ENCODE results near the gene GDF11.

The GDF11 gene

GRCh38 chr12:55736076-55736475, 6.8 kb upstream of the GDF11 start:
- TF ChIP-seq CTCF (IDR thresholded peaks at IDR 0.05; ENCODE audit: low read depth, low read length, poor library complexity, severe bottlenecking) = no peak
- TF ChIP-seq EZH2phosphoT487 (IDR thresholded peaks at IDR 0.05; ENCODE audit: borderline replicate concordance, low read length) = no peak
- Histone ChIP-seq H3K27me3 (ENCODE audit: control insufficient read depth, low read length) (no peaks in the 10 kb centered on the region), H3F3A (ENCODE audit: control insufficient read depth, insufficient read depth) (peaks cover 4% of the 10 kb centered on the region), H3K4me2 (ENCODE audit: low read length) (no peak overlapping the region), H3K9me2 (replicated peaks; ENCODE audit: control insufficient read depth, low read length) (no peaks in the 10 kb centered on the region), H4K20me1 (ENCODE audit: control insufficient read depth, insufficient read depth, low read depth, low read length) (no peaks in the 10 kb centered on the region), H3K4me1 (ENCODE audit: control insufficient read depth, low read length) (peaks cover 20% of the 10 kb centered on the region), H3K4me3 (ENCODE audit: low read length) (no peak overlapping the region), H3K9me3 (ENCODE audit: control insufficient read depth, insufficient read depth, low read length) (no peaks in the 10 kb centered on the region), H3K27ac (ENCODE audit: low read depth, low read length) (no peak overlapping the region), H3K36me3 (ENCODE audit: control insufficient read depth, low read length) (no peaks in the 10 kb centered on the region), H3K79me2 (ENCODE audit: control insufficient read depth, low read length) (no peaks in the 10 kb centered on the region)

- H3K27ac ChIP-seq (ENCODE audit: low read depth, low read length) = no peak overlapping the region
- H3K4me3 ChIP-seq (ENCODE audit: low read length) = peak overlapping the region; percentile 90; the same call in 1 of the 2 replicates
- TF ChIP-seq CTCF (IDR thresholded peaks at IDR 0.05; ENCODE audit: low read depth, low read length, poor library complexity, severe bottlenecking) = peak; percentile 85
- no peak for TF ChIP-seq EZH2phosphoT487 (IDR thresholded peaks at IDR 0.05; ENCODE audit: borderline replicate concordance, low read length)
Measured at GRCh38 chr12:55736780-55737580, 5.9 kb upstream of the GDF11 start.

GRCh38 chr12:55737581-55738122, 5.3 kb upstream of the GDF11 start:
- H3K9me2 ChIP-seq (replicated peaks; ENCODE audit: control insufficient read depth, low read length) = no peaks in the 10 kb centered on the region
- H3K36me3 ChIP-seq (ENCODE audit: control insufficient read depth, low read length) = no peaks in the 10 kb centered on the region
- TF ChIP-seq EZH2phosphoT487 (IDR thresholded peaks at IDR 0.05; ENCODE audit: borderline replicate concordance, low read length) (no peak), CTCF (IDR thresholded peaks at IDR 0.05; ENCODE audit: low read depth, low read length, poor library complexity, severe bottlenecking) (peak; percentile 40)
- H4K20me1 ChIP-seq (ENCODE audit: control insufficient read depth, insufficient read depth, low read depth, low read length) = no peaks in the 10 kb centered on the region
- peak overlapping the region; percentile 74 for H3K27ac ChIP-seq (ENCODE audit: low read depth, low read length)
- H3K27me3 ChIP-seq (ENCODE audit: control insufficient read depth, low read length) = peaks cover 4% of the 10 kb centered on the region; the same call in 1 of the 2 replicates
- H3K9me3 ChIP-seq (ENCODE audit: control insufficient read depth, insufficient read depth, low read length) = no peaks in the 10 kb centered on the region
- H3K79me2 ChIP-seq (ENCODE audit: control insufficient read depth, low read length) = no peaks in the 10 kb centered on the region
- peaks cover 29% of the 10 kb centered on the region for H3K4me1 ChIP-seq (ENCODE audit: control insufficient read depth, low read length)
- H3K4me2 ChIP-seq (ENCODE audit: low read length) = peak overlapping the region; percentile 99
- H3K4me3 ChIP-seq (ENCODE audit: low read length) = peak overlapping the region; percentile 90
- H3F3A ChIP-seq (ENCODE audit: control insufficient read depth, insufficient read depth) = peaks cover 4% of the 10 kb centered on the region

More at GRCh38 chr12:55736780-55737580, 5.9 kb upstream of the GDF11 start:
- Histone ChIP-seq H3K4me1 (ENCODE audit: control insufficient read depth, low read length) (peaks cover 23% of the 10 kb centered on the region), H3K4me2 (ENCODE audit: low read length) (peak overlapping the region; percentile 99), H3K9me2 (replicated peaks; ENCODE audit: control insufficient read depth, low read length) (no peaks in the 10 kb centered on the region), H3K9me3 (ENCODE audit: control insufficient read depth, insufficient read depth, low read length) (no peaks in the 10 kb centered on the region), H3K36me3 (ENCODE audit: control insufficient read depth, low read length) (no peaks in the 10 kb centered on the region), H3F3A (ENCODE audit: control insufficient read depth, insufficient read depth) (peaks cover 4% of the 10 kb centered on the region), H3K27me3 (ENCODE audit: control insufficient read depth, low read length) (peaks cover 2% of the 10 kb centered on the region; the same call in 1 of the 2 replicates), H4K20me1 (ENCODE audit: control insufficient read depth, insufficient read depth, low read depth, low read length) (no peaks in the 10 kb centered on the region), H3K79me2 (ENCODE audit: control insufficient read depth, low read length) (no peaks in the 10 kb centered on the region)

All from DOHH2 (cell line).